ENCODE measurements around the gene SUMF2. TPM values are rescaled to one million over a fixed set of nuclear protein-coding genes. Genes with fewer than 3 reads are reported as not detected.

SUMF2 gene
- total RNA-seq, 2 donors from 2014 or later, result 90.7 to 103 TPM

DNA sequence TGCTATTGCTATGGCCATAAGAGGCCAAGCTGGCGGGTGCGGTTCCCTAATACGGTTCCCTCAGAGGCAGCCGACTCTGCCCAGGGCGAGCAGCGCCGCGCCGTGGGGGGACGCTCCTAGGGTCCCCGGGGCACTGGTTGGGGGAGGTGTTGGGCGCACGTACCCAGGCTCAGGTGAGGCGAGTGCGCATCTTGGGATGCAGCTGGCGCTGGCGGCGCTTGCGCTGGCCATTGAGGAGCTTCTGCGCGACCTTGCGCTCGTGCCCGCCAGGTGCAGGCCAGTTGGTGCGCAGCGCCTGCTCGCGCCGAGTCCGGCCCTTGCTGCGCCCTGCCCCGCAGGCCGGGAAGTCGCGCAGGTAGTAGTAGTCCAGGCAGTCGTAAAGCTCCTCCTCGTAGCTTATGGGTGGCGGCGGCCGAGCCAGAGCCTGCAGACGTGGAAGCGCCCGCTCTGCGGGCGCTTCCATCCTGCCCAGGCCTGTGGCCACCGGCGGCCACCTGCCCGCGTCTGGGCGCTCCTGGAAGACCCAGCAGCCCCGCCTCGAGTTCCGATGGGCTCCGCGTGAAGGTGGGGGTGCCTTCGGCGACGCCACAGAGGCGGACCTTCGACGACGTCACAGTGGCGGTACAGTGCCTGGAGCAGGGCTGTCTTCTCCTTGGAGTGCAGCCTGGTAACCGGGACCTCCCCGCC lies 51.9 kb downstream of the SUMF2 start, which contains the start of gene NUPR2:
NUPR2 (minus strand) TSS at position 566 of the 687 bp plus-strand sequence; CDS start at position 463, 103 bp downstream.
- Histone ChIP-seq H3K27me3 (no peaks in the 10 kb centered on the region), H3K9me3 (no peaks in the 10 kb centered on the region), H3K4me1 (no peaks in the 10 kb centered on the region), H3K27ac (no peak within 1 kb of the TSS), H3K9ac (ENCODE audit: low read depth in 2 of 2, low read length in 2 of 2) (peak within 1 kb of the TSS in 1 of 2 donors; percentile 12), H3K36me3 (no peaks in the 10 kb centered on the region), H3K4me3 (peak within 1 kb of the TSS; percentile 11)
- peak; percentile 39 for DNase-seq
- TF ChIP-seq, protein P1, sequence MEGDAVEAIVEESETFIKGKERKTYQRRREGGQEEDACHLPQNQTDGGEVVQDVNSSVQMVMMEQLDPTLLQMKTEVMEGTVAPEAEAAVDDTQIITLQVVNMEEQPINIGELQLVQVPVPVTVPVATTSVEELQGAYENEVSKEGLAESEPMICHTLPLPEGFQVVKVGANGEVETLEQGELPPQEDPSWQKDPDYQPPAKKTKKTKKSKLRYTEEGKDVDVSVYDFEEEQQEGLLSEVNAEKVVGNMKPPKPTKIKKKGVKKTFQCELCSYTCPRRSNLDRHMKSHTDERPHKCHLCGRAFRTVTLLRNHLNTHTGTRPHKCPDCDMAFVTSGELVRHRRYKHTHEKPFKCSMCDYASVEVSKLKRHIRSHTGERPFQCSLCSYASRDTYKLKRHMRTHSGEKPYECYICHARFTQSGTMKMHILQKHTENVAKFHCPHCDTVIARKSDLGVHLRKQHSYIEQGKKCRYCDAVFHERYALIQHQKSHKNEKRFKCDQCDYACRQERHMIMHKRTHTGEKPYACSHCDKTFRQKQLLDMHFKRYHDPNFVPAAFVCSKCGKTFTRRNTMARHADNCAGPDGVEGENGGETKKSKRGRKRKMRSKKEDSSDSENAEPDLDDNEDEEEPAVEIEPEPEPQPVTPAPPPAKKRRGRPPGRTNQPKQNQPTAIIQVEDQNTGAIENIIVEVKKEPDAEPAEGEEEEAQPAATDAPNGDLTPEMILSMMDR (IDR thresholded peaks at IDR 0.05), result no peak
- intact Hi-C loops (cut with DNase I), result no loop called here

DNA sequence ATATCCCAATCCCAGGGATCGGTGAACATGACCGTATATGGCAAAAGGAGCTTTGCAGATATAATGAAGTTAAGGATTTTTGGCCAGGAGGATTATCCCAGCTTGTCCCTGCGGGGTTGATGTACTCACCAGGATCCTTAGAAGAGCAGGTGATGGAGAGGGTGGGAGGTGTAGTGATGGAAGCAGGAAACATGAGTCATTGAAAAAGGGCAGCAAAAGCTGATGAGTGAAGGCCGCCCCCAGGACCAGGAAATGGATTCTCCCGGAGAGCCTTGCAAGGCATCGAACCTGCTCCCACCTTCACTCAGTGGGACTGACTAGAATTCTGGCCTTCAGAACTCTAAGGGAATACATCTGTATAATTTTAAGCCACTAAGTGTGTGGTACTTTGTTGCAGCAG lies 57.4 kb downstream of the SUMF2 start:
- no peak for DNase-seq
- Histone ChIP-seq H3K9ac (ENCODE audit: low read depth in 2 of 2, low read length in 2 of 2) (no peak overlapping the region), H3K9me3 (no peaks in the 10 kb centered on the region), H3K27ac (no peak overlapping the region), H3K27me3 (no peaks in the 10 kb centered on the region), H3K4me3 (no peak overlapping the region), H3K36me3 (no peaks in the 10 kb centered on the region), H3K4me1 (no peaks in the 10 kb centered on the region)
- intact Hi-C loops (cut with DNase I), result no loop called here
- TF ChIP-seq, protein P1 (IDR thresholded peaks at IDR 0.05), result no peak

DNA sequence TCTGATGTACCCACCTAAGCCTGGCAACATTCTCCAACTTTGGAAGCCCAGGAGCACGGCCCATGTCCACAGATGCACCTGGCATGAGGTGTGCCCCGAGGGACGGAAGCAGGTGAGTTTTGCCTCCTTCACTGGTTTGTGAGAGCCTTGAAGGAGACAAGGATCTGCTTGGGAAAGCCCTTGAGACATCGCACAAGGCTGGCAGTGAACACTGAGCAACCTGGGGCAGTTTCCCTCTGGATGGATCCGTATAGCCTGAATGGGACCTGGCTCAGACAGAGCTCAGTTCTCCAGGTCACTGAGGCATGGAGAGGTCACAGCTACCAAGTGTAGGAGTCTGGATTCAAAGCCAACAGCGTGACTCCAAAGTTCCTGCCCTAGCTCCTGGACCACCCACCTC lies 60.9 kb downstream of the SUMF2 start:
- TF ChIP-seq, protein P1 (IDR thresholded peaks at IDR 0.05), result no peak
- H3K4me3 ChIP-seq, result no peak overlapping the region
- H3K9ac ChIP-seq (ENCODE audit: low read depth in 2 of 2, low read length in 2 of 2), result no peak overlapping the region
- H3K4me1 ChIP-seq, result no peaks in the 10 kb centered on the region
- H3K27me3 ChIP-seq, result no peaks in the 10 kb centered on the region
- intact Hi-C loops (cut with DNase I), result no loop called here
- DNase-seq, result no peak
- no peaks in the 10 kb centered on the region for H3K36me3 ChIP-seq
- no peak overlapping the region for H3K27ac ChIP-seq
- no peaks in the 10 kb centered on the region for H3K9me3 ChIP-seq

DNA sequence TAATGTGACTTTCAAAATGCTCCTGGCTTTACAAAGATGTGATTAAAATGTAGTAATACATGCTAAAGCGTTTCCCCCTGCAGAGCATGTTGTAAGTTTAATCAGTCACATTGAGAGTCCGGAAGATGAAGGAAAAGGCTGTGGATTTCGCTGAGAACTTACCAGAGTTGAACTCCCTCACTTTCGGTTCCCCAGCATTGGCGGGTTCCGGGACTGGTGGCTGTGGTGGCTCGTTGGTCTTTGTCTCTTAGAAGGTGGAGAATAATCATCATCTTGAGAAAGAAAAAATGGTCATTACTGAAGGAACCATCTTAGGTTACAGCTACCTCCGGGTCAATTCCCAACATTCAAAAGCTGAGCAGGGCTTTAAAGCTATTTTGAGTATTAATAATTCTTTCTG lies 61.7 kb downstream of the SUMF2 start:
- DNase-seq, result no peak
- TF ChIP-seq, protein P1 (IDR thresholded peaks at IDR 0.05), result no peak
- H3K27ac ChIP-seq, result no peak overlapping the region

DNA sequence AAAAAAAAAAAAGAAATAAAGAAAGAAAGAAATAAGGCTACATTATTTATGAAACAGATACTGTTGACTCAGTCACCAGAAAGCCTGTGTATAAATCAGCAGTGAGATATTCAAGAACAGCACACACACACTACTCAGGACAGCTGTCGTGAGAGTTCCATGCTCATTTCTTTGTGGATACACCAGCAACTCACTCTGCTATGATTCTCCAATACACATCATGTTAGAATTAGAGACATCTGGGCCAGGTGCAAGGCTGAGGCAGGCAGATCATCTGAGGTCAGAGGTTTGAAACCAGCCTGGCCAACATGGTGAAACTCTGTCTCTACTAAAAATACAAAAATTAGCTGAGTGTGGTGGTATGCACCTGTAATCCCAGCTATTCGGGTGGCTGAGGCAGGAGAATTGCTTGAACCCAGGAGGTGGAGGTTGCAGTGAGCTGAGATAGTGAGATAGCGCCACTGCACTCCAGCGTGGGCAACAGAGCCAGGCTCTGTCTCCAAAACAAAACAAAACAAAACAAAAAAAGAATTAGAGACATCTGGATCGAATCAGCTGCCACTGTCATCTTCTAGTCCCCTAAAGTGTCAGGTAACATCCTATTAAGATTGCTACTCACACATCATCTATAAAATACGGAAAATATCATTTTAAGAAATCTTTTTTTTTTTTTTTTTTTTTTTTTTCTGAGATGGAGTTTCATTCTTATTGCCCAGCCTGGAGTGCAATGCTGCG lies 63.3 kb downstream of the SUMF2 start:
- Histone ChIP-seq H3K4me3 (no peak overlapping the region), H3K9me3 (no peaks in the 10 kb centered on the region), H3K9ac (ENCODE audit: low read depth in 2 of 2, low read length in 2 of 2) (no peak overlapping the region), H3K4me1 (no peaks in the 10 kb centered on the region), H3K27ac (no peak overlapping the region), H3K36me3 (no peaks in the 10 kb centered on the region), H3K27me3 (no peaks in the 10 kb centered on the region)
- TF ChIP-seq, protein P1 (IDR thresholded peaks at IDR 0.05), result no peak
- DNase-seq, result no peak
- intact Hi-C loops (cut with DNase I), result no loop called here

More for the DNA sequence above, 61.7 kb downstream of the SUMF2 start:
- H3K4me3 ChIP-seq, result no peak overlapping the region
- no peaks in the 10 kb centered on the region for H3K9me3 ChIP-seq
- intact Hi-C loops (cut with DNase I), result no loop called here
- no peak overlapping the region for H3K9ac ChIP-seq (ENCODE audit: low read depth in 2 of 2, low read length in 2 of 2)
- no peaks in the 10 kb centered on the region for H3K4me1 ChIP-seq
- H3K27me3 ChIP-seq, result no peaks in the 10 kb centered on the region
- no peaks in the 10 kb centered on the region for H3K36me3 ChIP-seq

Other genes with a start within 250 kb of the SUMF2 start
- not detected for gene SEPTIN14, start 201.5 kb upstream of the SUMF2 start, total RNA-seq
- gene ZNF713, start 176.8 kb upstream of the SUMF2 start, total RNA-seq, result 1 to 10 TPM; 1.4 to 1.5 TPM
- 10 to 100 TPM; 10.4 to 19.3 TPM for gene MRPS17, start 112.4 kb upstream of the SUMF2 start, total RNA-seq
- 10 to 100 TPM; 32.2 to 67.5 TPM for gene NIPSNAP2, start 99.7 kb upstream of the SUMF2 start, total RNA-seq
- 10 to 100 TPM in 1 of 2 donors, 1 to 10 TPM in 1; 7.5 to 23.4 TPM for gene PSPH, start 12.8 kb upstream of the SUMF2 start, total RNA-seq
- gene CCT6A, start 12.5 kb upstream of the SUMF2 start, total RNA-seq, result 100 to 1,000 TPM in 1 of 2 donors, 10 to 100 TPM in 1; 77.8 to 146 TPM
- 1 to 10 TPM; 1.1 to 1.7 TPM for gene PHKG1, start 28.7 kb downstream of the SUMF2 start, total RNA-seq
- 100 to 1,000 TPM; 338 to 580 TPM for gene CHCHD2, start 42.2 kb downstream of the SUMF2 start, total RNA-seq
- gene NUPR2, start 52.1 kb downstream of the SUMF2 start, total RNA-seq, result 1 to 10 TPM; 1.3 to 2.5 TPM

Measured in colonic mucosa (tissue), 4 donors.